Measurements from ENCODE around the gene MACROD2.
"Not testable (repeated sequence)": the region's sequence is repeated elsewhere in the genome, so short reads cannot be mapped to it uniquely, and the experiment has no call there.

MACROD2 gene

GRCh38 chr20:14197097-14197496, 201.8 kb downstream of the MACROD2 start:
- DNase-seq: no peak

GRCh38 chr20:14198416-14198815, 203.1 kb downstream of the MACROD2 start:
- DNase-seq: no peak

- DNase-seq: no peak
Observed at GRCh38 chr20:14199111-14199510, 203.8 kb downstream of the MACROD2 start.

- no peak for DNase-seq
Observed at GRCh38 chr20:14203657-14204056, 208.3 kb downstream of the MACROD2 start.

GRCh38 chr20:14207591-14207990, 212.3 kb downstream of the MACROD2 start:
- DNase-seq: no peak

- DNase-seq: no peak
Observed at GRCh38 chr20:14208956-14209355, 213.6 kb downstream of the MACROD2 start.

- no peak for DNase-seq
Observed at GRCh38 chr20:14210146-14210545, 214.8 kb downstream of the MACROD2 start.

- no peak for DNase-seq
Observed at GRCh38 chr20:14214046-14214445, 218.7 kb downstream of the MACROD2 start.

- DNase-seq: not testable (repeated sequence)
Observed at GRCh38 chr20:14215880-14216279, 220.6 kb downstream of the MACROD2 start.

- DNase-seq: no peak
Observed at GRCh38 chr20:14219801-14220461, 224.6 kb downstream of the MACROD2 start.

- no peak for DNase-seq
Observed at GRCh38 chr20:14220986-14221385, 225.7 kb downstream of the MACROD2 start.

- DNase-seq: no peak
Observed at GRCh38 chr20:14223806-14224205, 228.5 kb downstream of the MACROD2 start.

- DNase-seq: not testable (repeated sequence)
Observed at GRCh38 chr20:14226051-14227049, 231.0 kb downstream of the MACROD2 start.

- no peak for DNase-seq
Observed at GRCh38 chr20:14232650-14233049, 237.3 kb downstream of the MACROD2 start.

GRCh38 chr20:14234666-14235295, 239.5 kb downstream of the MACROD2 start:
- DNase-seq: no peak

GRCh38 chr20:14235355-14235754, 240.0 kb downstream of the MACROD2 start:
- no peak for DNase-seq

- DNase-seq: no peak
Observed at GRCh38 chr20:14245368-14245970, 250.2 kb downstream of the MACROD2 start.

- no peak for DNase-seq
Observed at GRCh38 chr20:14259689-14260088, 264.4 kb downstream of the MACROD2 start.

- DNase-seq: no peak
Observed at GRCh38 chr20:14260367-14260766, 265.1 kb downstream of the MACROD2 start.

- no peak for DNase-seq
Observed at GRCh38 chr20:14264869-14265268, 269.6 kb downstream of the MACROD2 start.

- DNase-seq: no peak
Observed at GRCh38 chr20:14266246-14266645, 270.9 kb downstream of the MACROD2 start.

GRCh38 chr20:14270751-14271150, 275.4 kb downstream of the MACROD2 start:
- DNase-seq: not testable (repeated sequence)

- no peak for DNase-seq
Observed at GRCh38 chr20:14282140-14282539, 286.8 kb downstream of the MACROD2 start.

Measured in activated effector memory CD4-positive, alpha-beta T cell treated with anti-CD3 and anti-CD28 coated beads, Interleukin-2, amount 50 U/mL, for 16 hours (primary cell).